ENCODE data around the gene FBRSL1. TPM values are rescaled to one million over a fixed set of nuclear protein-coding genes. Genes with fewer than 3 reads are reported as not detected.

The FBRSL1 gene
- total RNA-seq, 1 donor from 2014 or later, result 199 TPM

DNA sequence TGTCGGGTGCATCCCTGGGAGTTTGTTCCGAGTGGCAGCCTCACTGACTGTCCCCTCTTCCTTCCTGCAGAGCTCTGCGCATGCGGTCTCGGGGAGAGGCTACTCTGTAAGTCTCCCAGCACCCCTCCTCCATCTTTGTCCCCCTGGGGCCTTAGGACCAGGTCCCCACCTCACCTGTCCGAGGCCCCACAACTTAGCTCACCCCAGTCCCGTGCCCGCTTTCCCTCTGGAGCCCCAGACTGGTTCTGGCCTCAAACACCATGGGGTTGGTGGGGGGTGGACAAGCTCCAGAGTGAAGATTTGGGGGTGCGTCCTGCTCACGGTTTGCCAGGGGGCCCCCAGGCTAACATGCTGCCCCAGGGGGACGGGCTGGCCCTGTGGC lies 37.9 kb downstream of the FBRSL1 start:
- H3K9me3 Mint-ChIP-seq (ENCODE audit: low read depth), result peaks cover 3% of the 10 kb centered on the region
- H3K4me3 Mint-ChIP-seq (ENCODE audit: low read depth), result no peak overlapping the region
- peaks cover 9% of the 10 kb centered on the region for H3K36me3 Mint-ChIP-seq (ENCODE audit: insufficient read depth)
- DNase-seq (ENCODE audit: low spot score, unreplicated experiment), result no peak
- TF ChIP-seq, protein P1, sequence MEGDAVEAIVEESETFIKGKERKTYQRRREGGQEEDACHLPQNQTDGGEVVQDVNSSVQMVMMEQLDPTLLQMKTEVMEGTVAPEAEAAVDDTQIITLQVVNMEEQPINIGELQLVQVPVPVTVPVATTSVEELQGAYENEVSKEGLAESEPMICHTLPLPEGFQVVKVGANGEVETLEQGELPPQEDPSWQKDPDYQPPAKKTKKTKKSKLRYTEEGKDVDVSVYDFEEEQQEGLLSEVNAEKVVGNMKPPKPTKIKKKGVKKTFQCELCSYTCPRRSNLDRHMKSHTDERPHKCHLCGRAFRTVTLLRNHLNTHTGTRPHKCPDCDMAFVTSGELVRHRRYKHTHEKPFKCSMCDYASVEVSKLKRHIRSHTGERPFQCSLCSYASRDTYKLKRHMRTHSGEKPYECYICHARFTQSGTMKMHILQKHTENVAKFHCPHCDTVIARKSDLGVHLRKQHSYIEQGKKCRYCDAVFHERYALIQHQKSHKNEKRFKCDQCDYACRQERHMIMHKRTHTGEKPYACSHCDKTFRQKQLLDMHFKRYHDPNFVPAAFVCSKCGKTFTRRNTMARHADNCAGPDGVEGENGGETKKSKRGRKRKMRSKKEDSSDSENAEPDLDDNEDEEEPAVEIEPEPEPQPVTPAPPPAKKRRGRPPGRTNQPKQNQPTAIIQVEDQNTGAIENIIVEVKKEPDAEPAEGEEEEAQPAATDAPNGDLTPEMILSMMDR (IDR thresholded peaks at IDR 0.05; ENCODE audit: unreplicated experiment), result no peak
- no peak overlapping the region for H3K27ac Mint-ChIP-seq
- H3K27me3 Mint-ChIP-seq, result no peaks in the 10 kb centered on the region
- no peaks in the 10 kb centered on the region for H3K4me1 Mint-ChIP-seq (ENCODE audit: low read depth)

DNA sequence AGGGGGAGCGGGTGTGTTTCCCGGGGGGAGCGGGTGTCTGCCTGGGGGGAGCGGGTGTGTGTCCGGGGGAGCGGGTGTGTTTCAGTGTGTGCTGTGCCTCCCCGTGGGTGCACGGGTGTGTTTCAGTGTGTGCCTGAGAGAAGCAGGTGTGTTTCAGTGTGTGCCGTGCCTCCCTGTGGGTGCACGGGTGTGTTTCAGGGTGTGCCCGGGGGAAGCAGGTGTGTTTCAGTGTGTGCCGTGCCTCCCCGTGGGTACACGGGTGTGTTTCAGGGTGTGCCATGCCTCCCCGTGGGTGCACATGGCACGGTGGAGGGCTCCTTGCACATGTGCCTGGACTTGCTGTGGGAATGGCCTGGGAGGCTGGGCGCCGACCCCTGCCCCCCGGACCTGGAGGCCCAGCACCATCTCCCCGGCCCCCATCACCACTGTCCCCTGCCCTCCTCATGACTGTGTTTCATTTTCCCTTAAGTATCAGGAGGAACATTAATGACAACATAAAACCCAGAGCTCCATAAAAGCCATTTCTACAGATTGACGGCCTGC lies 38.7 kb downstream of the FBRSL1 start:
- Mint-ChIP-seq H3K36me3 (ENCODE audit: insufficient read depth) (peaks cover 12% of the 10 kb centered on the region), H3K27ac (no peak overlapping the region), H3K4me1 (ENCODE audit: low read depth) (no peaks in the 10 kb centered on the region), H3K27me3 (no peaks in the 10 kb centered on the region), H3K9me3 (ENCODE audit: low read depth) (peaks cover 6% of the 10 kb centered on the region), H3K4me3 (ENCODE audit: low read depth) (no peak overlapping the region)
- TF ChIP-seq, protein P1 (IDR thresholded peaks at IDR 0.05; ENCODE audit: unreplicated experiment), result no peak
- no peak for DNase-seq (ENCODE audit: low spot score, unreplicated experiment)

DNA sequence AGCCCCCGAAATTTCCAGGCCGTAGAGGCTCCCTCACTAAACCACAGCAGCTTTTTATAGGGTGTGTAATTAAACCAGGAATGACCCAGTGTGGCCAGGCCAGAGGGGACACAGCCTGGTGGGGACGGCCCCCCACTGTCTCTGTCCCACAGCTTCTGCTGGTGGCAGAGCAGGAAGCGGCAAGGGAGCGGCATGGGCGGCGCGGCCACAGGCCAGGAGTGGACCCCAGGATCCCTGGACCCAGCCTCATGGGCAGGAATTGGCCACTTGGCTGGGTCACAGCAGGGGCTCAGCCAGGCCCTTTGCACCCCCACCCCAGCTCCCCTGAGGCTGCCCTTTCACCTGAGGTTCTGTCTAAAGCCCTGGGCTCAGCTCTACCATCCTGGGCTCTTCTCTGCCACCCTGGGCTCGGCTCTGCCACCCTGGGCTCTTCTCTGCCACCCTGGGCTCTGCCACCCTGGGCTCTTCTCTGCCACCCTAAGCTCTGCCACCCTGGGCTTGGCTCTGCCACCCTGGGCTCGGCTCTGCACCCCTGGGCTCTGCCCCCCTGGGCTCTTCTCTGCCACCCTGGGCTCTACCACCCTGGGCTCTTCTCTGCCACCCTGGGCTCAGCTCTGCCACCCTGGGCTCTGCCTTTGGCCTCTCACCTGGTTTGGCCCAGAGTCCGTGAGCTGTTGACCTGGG lies 39.3 kb downstream of the FBRSL1 start:
- DNase-seq (ENCODE audit: low spot score, unreplicated experiment), result no peak
- Mint-ChIP-seq H3K4me3 (ENCODE audit: low read depth) (no peak overlapping the region), H3K9me3 (ENCODE audit: low read depth) (peaks cover 7% of the 10 kb centered on the region), H3K27ac (no peak overlapping the region), H3K36me3 (ENCODE audit: insufficient read depth) (peaks cover 13% of the 10 kb centered on the region), H3K27me3 (no peaks in the 10 kb centered on the region), H3K4me1 (ENCODE audit: low read depth) (no peaks in the 10 kb centered on the region)
- TF ChIP-seq, protein P1 (IDR thresholded peaks at IDR 0.05; ENCODE audit: unreplicated experiment), result no peak

DNA sequence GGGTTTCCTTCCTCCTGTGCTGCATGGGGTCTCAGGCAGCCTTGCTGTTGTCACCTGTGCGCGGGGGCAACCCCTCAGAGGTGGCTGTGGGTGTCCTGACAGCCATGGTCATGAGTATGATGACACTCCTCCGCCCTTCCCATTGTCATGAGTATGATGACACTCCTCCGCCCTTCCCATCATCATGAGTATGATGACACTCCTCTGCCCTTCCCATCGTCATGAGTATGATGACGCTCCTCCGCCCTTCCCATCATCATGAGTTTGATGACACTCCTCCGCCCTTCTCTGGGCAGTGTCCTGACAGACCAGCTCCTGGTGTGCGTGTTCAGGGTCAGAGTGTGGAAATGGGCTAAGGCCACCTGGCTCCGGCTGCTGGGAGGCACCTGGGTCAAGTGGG lies 40.0 kb downstream of the FBRSL1 start:
- peaks cover 16% of the 10 kb centered on the region for H3K36me3 Mint-ChIP-seq (ENCODE audit: insufficient read depth)
- H3K4me1 Mint-ChIP-seq (ENCODE audit: low read depth), result no peaks in the 10 kb centered on the region
- TF ChIP-seq, protein P1 (IDR thresholded peaks at IDR 0.05; ENCODE audit: unreplicated experiment), result no peak
- H3K4me3 Mint-ChIP-seq (ENCODE audit: low read depth), result no peak overlapping the region
- H3K27me3 Mint-ChIP-seq, result no peaks in the 10 kb centered on the region
- peaks cover 7% of the 10 kb centered on the region for H3K9me3 Mint-ChIP-seq (ENCODE audit: low read depth)
- H3K27ac Mint-ChIP-seq, result no peak overlapping the region
- no peak for DNase-seq (ENCODE audit: low spot score, unreplicated experiment)

DNA sequence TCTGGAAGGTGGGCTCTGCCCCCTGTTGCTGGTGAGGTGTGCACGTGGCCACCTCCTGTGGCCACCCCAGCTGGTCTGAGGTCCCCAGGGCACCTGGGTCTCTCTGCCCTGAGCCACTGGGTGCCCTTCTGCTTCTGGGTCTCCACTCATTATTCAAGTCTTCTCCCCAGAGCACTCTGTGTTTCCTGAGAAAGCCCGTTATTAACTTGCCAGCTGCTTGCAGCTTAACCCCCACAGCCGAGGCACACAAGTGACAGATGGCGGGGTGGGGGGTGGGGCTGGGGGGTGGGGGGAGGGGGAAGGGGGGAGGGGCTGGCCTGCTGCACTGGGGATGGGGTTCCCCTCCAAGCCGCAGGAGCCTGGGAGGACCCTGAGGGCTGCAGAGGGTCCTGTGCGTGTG lies 40.5 kb downstream of the FBRSL1 start:
- Mint-ChIP-seq H3K4me1 (ENCODE audit: low read depth) (no peaks in the 10 kb centered on the region), H3K27me3 (peaks cover 4% of the 10 kb centered on the region), H3K9me3 (ENCODE audit: low read depth) (peaks cover 11% of the 10 kb centered on the region)

More for the DNA sequence above, 40.5 kb downstream of the FBRSL1 start:
- TF ChIP-seq, protein P1 (IDR thresholded peaks at IDR 0.05; ENCODE audit: unreplicated experiment), result no peak
- DNase-seq (ENCODE audit: low spot score, unreplicated experiment), result no peak
- Mint-ChIP-seq H3K27ac (no peak overlapping the region), H3K4me3 (ENCODE audit: low read depth) (no peak overlapping the region), H3K36me3 (ENCODE audit: insufficient read depth) (peaks cover 21% of the 10 kb centered on the region)
